ENCODE results near the gene FKBP4.

FKBP4 gene

GRCh38 chr12:2759733-2760132, 35.0 kb upstream of the FKBP4 start:
- H3K27me3 ChIP-seq (ENCODE audit: insufficient read depth, poor library complexity, severe bottlenecking): peaks cover 55% of the 10 kb centered on the region
- no peak overlapping the region for H3K4me3 ChIP-seq (ENCODE audit: severe bottlenecking)
- H3K27ac ChIP-seq (ENCODE audit: poor library complexity, severe bottlenecking): no peak overlapping the region
- H3K4me1 ChIP-seq (ENCODE audit: insufficient read depth, poor library complexity, severe bottlenecking): no peaks in the 10 kb centered on the region
- DNase-seq (ENCODE audit: low spot score) (no peak), ATAC-seq (ENCODE audit: low read depth) (no peak)
- no peaks in the 10 kb centered on the region for H3K36me3 ChIP-seq (ENCODE audit: low read depth)
- TF ChIP-seq CTCF (IDR thresholded peaks at IDR 0.05; ENCODE audit: poor library complexity, severe bottlenecking): no peak
- H3K9me3 ChIP-seq (ENCODE audit: severe bottlenecking): no peaks in the 10 kb centered on the region

DNA sequence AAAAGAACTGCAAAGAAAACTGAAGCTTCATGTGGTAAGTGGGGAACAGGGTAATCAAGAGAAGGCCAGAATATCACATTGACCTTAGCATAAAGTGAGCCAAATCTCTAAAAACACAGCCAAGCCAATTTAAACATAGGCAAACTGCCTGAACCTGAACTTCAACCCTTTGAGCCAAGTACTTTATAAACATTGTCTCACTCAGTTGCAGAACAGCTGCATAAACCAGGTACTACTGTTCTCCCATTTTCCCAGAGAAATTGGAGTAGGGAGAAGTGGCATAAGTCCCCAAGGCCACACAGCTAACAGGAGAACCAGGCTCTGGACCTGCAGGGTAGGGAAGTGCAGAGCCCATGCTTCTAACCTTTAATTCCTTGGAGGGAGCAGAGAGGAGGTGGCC, 30.4 kb upstream of the FKBP4 start:
- Histone ChIP-seq H3K4me3 (ENCODE audit: severe bottlenecking) (no peak overlapping the region), H3K36me3 (ENCODE audit: low read depth) (no peaks in the 10 kb centered on the region), H3K27me3 (ENCODE audit: insufficient read depth, poor library complexity, severe bottlenecking) (peaks cover 38% of the 10 kb centered on the region), H3K4me1 (ENCODE audit: insufficient read depth, poor library complexity, severe bottlenecking) (no peaks in the 10 kb centered on the region), H3K9me3 (ENCODE audit: severe bottlenecking) (no peaks in the 10 kb centered on the region), H3K27ac (ENCODE audit: poor library complexity, severe bottlenecking) (no peak overlapping the region)
- no peak for DNase-seq (ENCODE audit: low spot score)
- no peak for TF ChIP-seq CTCF (IDR thresholded peaks at IDR 0.05; ENCODE audit: poor library complexity, severe bottlenecking)
- no peak for ATAC-seq (ENCODE audit: low read depth)

GRCh38 chr12:2765052-2765451, 29.7 kb upstream of the FKBP4 start:
- DNase-seq (ENCODE audit: low spot score) (no peak), ATAC-seq (ENCODE audit: low read depth) (no peak)
- peaks cover 38% of the 10 kb centered on the region for H3K27me3 ChIP-seq (ENCODE audit: insufficient read depth, poor library complexity, severe bottlenecking)
- no peak for TF ChIP-seq CTCF (IDR thresholded peaks at IDR 0.05; ENCODE audit: poor library complexity, severe bottlenecking)
- no peak overlapping the region for H3K4me3 ChIP-seq (ENCODE audit: severe bottlenecking)
- H3K36me3 ChIP-seq (ENCODE audit: low read depth): no peaks in the 10 kb centered on the region
- no peaks in the 10 kb centered on the region for H3K4me1 ChIP-seq (ENCODE audit: insufficient read depth, poor library complexity, severe bottlenecking)
- H3K27ac ChIP-seq (ENCODE audit: poor library complexity, severe bottlenecking): no peak overlapping the region
- H3K9me3 ChIP-seq (ENCODE audit: severe bottlenecking): no peaks in the 10 kb centered on the region

DNA sequence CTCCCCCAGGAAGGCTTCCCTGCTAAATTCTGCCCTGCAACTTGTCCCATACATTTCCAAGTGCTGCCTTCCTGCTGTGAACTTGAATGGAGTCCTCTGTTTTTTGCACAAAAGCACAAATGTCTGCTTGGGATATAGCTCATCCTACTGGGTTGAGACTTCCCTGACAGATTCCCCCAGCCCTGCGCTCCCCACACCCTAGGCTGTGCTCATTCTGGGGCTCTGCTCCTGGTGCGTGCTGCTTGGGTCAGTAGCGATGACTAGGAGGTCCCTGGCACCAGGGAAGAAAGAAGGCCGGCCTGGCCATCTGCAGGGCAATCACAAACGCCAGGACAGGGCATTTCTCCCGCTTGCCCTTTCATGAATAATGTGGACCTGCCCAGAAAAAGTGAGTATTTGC, 29.2 kb upstream of the FKBP4 start:
- Histone ChIP-seq H3K9me3 (ENCODE audit: severe bottlenecking) (no peaks in the 10 kb centered on the region), H3K27ac (ENCODE audit: poor library complexity, severe bottlenecking) (no peak overlapping the region), H3K4me1 (ENCODE audit: insufficient read depth, poor library complexity, severe bottlenecking) (no peaks in the 10 kb centered on the region), H3K36me3 (ENCODE audit: low read depth) (no peaks in the 10 kb centered on the region), H3K27me3 (ENCODE audit: insufficient read depth, poor library complexity, severe bottlenecking) (peaks cover 38% of the 10 kb centered on the region), H3K4me3 (ENCODE audit: severe bottlenecking) (no peak overlapping the region)
- DNase-seq (ENCODE audit: low spot score): no peak
- TF ChIP-seq CTCF (IDR thresholded peaks at IDR 0.05; ENCODE audit: poor library complexity, severe bottlenecking): no peak
- ATAC-seq (ENCODE audit: low read depth): no peak

DNA sequence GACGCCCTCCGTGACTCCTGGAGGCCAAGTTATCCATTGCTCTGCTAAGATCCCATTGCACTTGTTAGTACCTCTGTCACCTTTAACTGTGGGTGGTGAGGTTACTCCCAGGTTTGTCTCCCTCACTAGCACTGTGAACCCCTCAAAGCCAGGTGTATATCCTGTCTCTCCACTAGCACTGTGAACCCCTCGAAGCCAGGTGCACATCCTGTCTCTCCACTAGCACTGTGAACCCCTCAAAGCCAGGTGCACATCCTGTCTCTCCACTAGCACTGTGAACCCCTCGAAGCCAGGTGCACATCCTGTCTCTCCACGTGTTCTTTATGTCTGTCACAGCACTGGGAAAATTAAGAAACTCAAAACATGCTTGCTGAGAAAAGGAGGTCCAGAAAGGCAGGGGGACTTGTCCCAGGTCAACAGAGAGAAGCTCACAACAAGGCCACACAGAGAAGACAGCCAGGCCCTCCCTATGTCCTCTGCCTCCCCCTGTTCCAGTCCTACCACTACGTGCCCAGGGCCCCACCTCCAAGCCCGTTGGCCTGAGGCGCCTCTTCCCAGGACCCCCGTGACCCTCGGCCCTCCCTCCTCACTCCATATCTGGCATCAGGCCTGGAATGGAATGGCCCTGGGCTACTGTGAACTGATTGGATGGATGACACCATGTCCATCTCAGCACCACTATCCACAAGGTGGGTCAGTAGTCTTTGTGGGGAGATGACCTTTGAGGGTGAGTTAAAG, 26.4 kb upstream of the FKBP4 start:
- H3K4me1 ChIP-seq (ENCODE audit: insufficient read depth, poor library complexity, severe bottlenecking): no peaks in the 10 kb centered on the region
- TF ChIP-seq CTCF (IDR thresholded peaks at IDR 0.05; ENCODE audit: poor library complexity, severe bottlenecking): no peak
- no peaks in the 10 kb centered on the region for H3K9me3 ChIP-seq (ENCODE audit: severe bottlenecking)
- no peak for ATAC-seq (ENCODE audit: low read depth)
- no peak overlapping the region for H3K27ac ChIP-seq (ENCODE audit: poor library complexity, severe bottlenecking)
- no peak overlapping the region for H3K4me3 ChIP-seq (ENCODE audit: severe bottlenecking)
- no peaks in the 10 kb centered on the region for H3K36me3 ChIP-seq (ENCODE audit: low read depth)
- no peak for DNase-seq (ENCODE audit: low spot score)
- peaks cover 25% of the 10 kb centered on the region for H3K27me3 ChIP-seq (ENCODE audit: insufficient read depth, poor library complexity, severe bottlenecking)

Measured in RWPE2 (cell line).